Cardiac fibroblast (primary cell): ENCODE results near the gene SLC25A12.

Experiments used
- DNase-seq, 2 donors: peaks; one replicate each; pipeline versions ENCODE4 v3.0.0 to v3.0.0-alpha.2; 2010; ENCODE audit warnings: low read depth in 2 of 2
- H3K4me3 ChIP-seq, 2 donors: replicated peaks in 1 of 2; 1 replicate in 1 of 2; 2 replicates in 1 of 2; pipeline ENCODE4 v1.5.1; 2011; ENCODE audit warnings: low read depth in 2 of 2, low read length in 2 of 2, mild to moderate bottlenecking in 2 of 2, moderate library complexity in 1 of 2
- TF ChIP-seq, protein P1 (sequence below): IDR thresholded peaks from one replicate; pipeline ENCODE4 v1.5.1; 2011; ENCODE audit warnings: low read depth, mild to moderate bottlenecking, low read length, inconsistent platforms

SLC25A12 gene

GRCh38 chr2:171832489-171832888, 61.6 kb downstream of the SLC25A12 start:
- H3K4me3 ChIP-seq = no peak overlapping the region
- TF ChIP-seq, protein P1, sequence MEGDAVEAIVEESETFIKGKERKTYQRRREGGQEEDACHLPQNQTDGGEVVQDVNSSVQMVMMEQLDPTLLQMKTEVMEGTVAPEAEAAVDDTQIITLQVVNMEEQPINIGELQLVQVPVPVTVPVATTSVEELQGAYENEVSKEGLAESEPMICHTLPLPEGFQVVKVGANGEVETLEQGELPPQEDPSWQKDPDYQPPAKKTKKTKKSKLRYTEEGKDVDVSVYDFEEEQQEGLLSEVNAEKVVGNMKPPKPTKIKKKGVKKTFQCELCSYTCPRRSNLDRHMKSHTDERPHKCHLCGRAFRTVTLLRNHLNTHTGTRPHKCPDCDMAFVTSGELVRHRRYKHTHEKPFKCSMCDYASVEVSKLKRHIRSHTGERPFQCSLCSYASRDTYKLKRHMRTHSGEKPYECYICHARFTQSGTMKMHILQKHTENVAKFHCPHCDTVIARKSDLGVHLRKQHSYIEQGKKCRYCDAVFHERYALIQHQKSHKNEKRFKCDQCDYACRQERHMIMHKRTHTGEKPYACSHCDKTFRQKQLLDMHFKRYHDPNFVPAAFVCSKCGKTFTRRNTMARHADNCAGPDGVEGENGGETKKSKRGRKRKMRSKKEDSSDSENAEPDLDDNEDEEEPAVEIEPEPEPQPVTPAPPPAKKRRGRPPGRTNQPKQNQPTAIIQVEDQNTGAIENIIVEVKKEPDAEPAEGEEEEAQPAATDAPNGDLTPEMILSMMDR = no peak
- no peak for DNase-seq

- H3K4me3 ChIP-seq = no peak overlapping the region
- no peak for DNase-seq
- TF ChIP-seq, protein P1 = no peak
Measured at GRCh38 chr2:171830039-171830438, 64.0 kb downstream of the SLC25A12 start.

GRCh38 chr2:171824086-171824485, 70.0 kb downstream of the SLC25A12 start:
- TF ChIP-seq, protein P1 = no peak
- peak; percentile 53 to 74 for DNase-seq
- H3K4me3 ChIP-seq = no peak overlapping the region

- no peak for DNase-seq
- H3K4me3 ChIP-seq = no peak overlapping the region
- TF ChIP-seq, protein P1 = no peak
Measured at GRCh38 chr2:171822525-171823322, 71.3 kb downstream of the SLC25A12 start.

GRCh38 chr2:171819453-171819852, 74.6 kb downstream of the SLC25A12 start:
- H3K4me3 ChIP-seq = no peak overlapping the region
- TF ChIP-seq, protein P1 = no peak
- DNase-seq = no peak

- H3K4me3 ChIP-seq = no peak overlapping the region
- TF ChIP-seq, protein P1 = no peak
- DNase-seq = no peak
Measured at GRCh38 chr2:171814883-171815282, 79.2 kb downstream of the SLC25A12 start.
